ENCODE measurements around the gene ASH1L. TPM values are rescaled to one million over a fixed set of nuclear protein-coding genes. Genes with fewer than 3 reads are reported as not detected.

Gene ASH1L
- total and polyA plus RNA-seq, 9 of the 15 experiments (the other 6 are each of a cell fraction or from before 2014, with no cell fraction given) = 2.0 to 23.3 (median 14.6) TPM

GRCh38 chr1:155570593-155570990, 8.0 kb upstream of the ASH1L start (continued):
- TF ChIP-seq HINFP (tag; conservative IDR thresholded peaks at IDR 0.05; ENCODE audit: low read depth) (no peak), NFE2L1 (tag; IDR thresholded peaks at IDR 0.05; ENCODE audit: borderline replicate concordance, low read depth) (no peak), LEF1 (IDR thresholded peaks at IDR 0.05) (no peak), CTBP1 (IDR thresholded peaks at IDR 0.05; ENCODE audit: borderline replicate concordance) (no peak), SREBF1 (IDR thresholded peaks at IDR 0.05; ENCODE audit: borderline replicate concordance, low read depth, low read length) (no peak), ZFP1 (CRISPR knock-in tag; IDR thresholded peaks at IDR 0.05) (no peak), CREM (IDR thresholded peaks at IDR 0.05; ENCODE audit: low read depth) (no peak), ATF2 (CRISPR knock-in tag; IDR thresholded peaks at IDR 0.05) (no peak), PCBP2 (IDR thresholded peaks at IDR 0.05; ENCODE audit: low read depth, low read length, poor library complexity, severe bottlenecking) (no peak), ZNF253 (CRISPR knock-in tag; conservative IDR thresholded peaks at IDR 0.05) (no peak)
